DND-41 (cell line): ENCODE data around the gene LETM1.

ENCODE experiments used
- CTCF ChIP-seq: IDR thresholded peaks from 2 replicates; pipeline ENCODE4 v1.5.1; 2012; ENCODE audit warnings: borderline replicate concordance, low read length, moderate library complexity, mild to moderate bottlenecking; ENCODE audit not compliant: poor library complexity, severe bottlenecking; ENCODE audit errors: extremely low read depth
- EZH2 ChIP-seq: IDR thresholded peaks from 3 replicates; pipeline ENCODE4 v1.6.1; 2012; ENCODE audit warnings: borderline replicate concordance, low read depth, mild to moderate bottlenecking, moderate library complexity, low read length, inconsistent platforms; ENCODE audit not compliant: severe bottlenecking

DNA sequence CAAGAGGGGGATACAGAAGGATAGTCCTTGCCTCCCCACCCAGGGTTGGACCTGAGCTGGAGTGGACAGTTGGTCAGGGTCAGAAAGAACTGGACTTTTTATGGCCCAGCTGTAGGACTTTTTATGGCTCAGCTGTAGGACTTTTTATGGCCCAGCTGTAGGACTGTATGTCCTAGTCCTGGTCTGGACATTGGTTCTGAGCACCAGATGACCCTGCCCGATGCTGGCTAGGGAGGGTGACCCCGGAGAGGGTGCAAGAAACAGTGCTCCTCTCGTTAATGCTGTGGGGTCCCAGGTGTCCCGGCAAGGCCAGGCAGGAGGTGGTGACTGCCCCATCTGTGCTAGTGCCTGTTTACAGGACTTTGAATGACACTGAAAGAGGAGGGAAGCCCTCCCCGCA lies 2.0 kb upstream of the LETM1 start:
- TF ChIP-seq CTCF (no peak), EZH2 (no peak)
